Peyer's patch (tissue), 4 donors: ENCODE results near the gene DUOXA1. TPM values are rescaled to one million over a fixed set of nuclear protein-coding genes. Genes with fewer than 3 reads are reported as not detected.

Experiments used
- DNase-seq, 3 donors: peaks; one replicate each; pipeline ENCODE4 v3.0.0-alpha.2; 2017 to 2019
- H3K27ac ChIP-seq, 4 donors: fragments of 200-600 bp; sonication (generic); one replicate each; pipeline ENCODE4 v1.5.1; 2016 to 2019
- H3K27me3 ChIP-seq, 2 donors: fragments of 200-600 bp; sonication (generic); one replicate each; pipeline ENCODE4 v1.5.1; 2019
- H3K36me3 ChIP-seq, 3 donors: fragments of 200-600 bp; sonication (generic); one replicate each; pipeline ENCODE4 v1.5.1; 2016 to 2019
- H3K4me1 ChIP-seq, 4 donors: fragments of 200-600 bp; sonication (generic); one replicate each; pipeline ENCODE4 v1.5.1; 2016 to 2019
- H3K4me3 ChIP-seq, 4 donors: fragments of 200-600 bp; sonication (generic); 1 replicate in 3 of 4; 2 replicates in 1 of 4; pipeline ENCODE4 v1.5.1; 2016 to 2019; ENCODE audit warnings: mild to moderate bottlenecking in 1 of 4
- H3K9me3 ChIP-seq, 4 donors: fragments of 200-600 bp; sonication (generic); one replicate each; pipeline ENCODE4 v1.5.1; 2016 to 2019; ENCODE audit warnings: mild to moderate bottlenecking in 1 of 4
- CTCF ChIP-seq, 6 experiments: fragments of 450-650 bp in 4 of 6; fragments of 200-600 bp in 2 of 6; sonication (generic) in 1 of 6; IDR thresholded peaks; one replicate each; pipeline ENCODE4 v1.5.1; 2017 to 2019; ENCODE audit warnings: antibody characterized with exemption in 6 of 6, mild to moderate bottlenecking in 3 of 6, moderate library complexity in 1 of 6
- POLR2A ChIP-seq, 2 donors: fragments of 450-650 bp; IDR thresholded peaks; one replicate each; pipeline ENCODE4 v1.5.1; 2017; ENCODE audit warnings: antibody characterized with exemption in 2 of 2, mild to moderate bottlenecking in 2 of 2, moderate library complexity in 2 of 2
- total RNA-seq, 4 donors: library from RNA; depleted of rRNA; stranded (reverse); fragments of >200 nt; gene quantifications; one replicate each; pipeline ENCODE4 v1.1.0, GENCODE V29; 2016

DUOXA1 gene
- total RNA-seq, 4 donors from 2014 or later = 1.2 TPM; not detected in 3

GRCh38 chr15:45134682-45135604, 5.3 kb upstream of the DUOXA1 start:
- Histone ChIP-seq H3K9me3 (no peaks in the 10 kb centered on the region), H3K27me3 (peaks cover 0 to 8% of the 10 kb centered on the region in 2 donors), H3K4me3 (peak overlapping the region; percentile 3 to 43 (median 28)), H3K36me3 (no peaks in the 10 kb centered on the region), H3K27ac (no peak overlapping the region), H3K4me1 (peaks cover 0 to 9% (median 4%) of the 10 kb centered on the region in 4 donors)
- TF ChIP-seq POLR2A (IDR thresholded peaks at IDR 0.05) (no peak), CTCF (IDR thresholded peaks at IDR 0.05) (peak in 4 of 6 experiments; percentile 26 to 49 (median 32))
- peak in 1 of 3 donors; percentile 62 for DNase-seq

GRCh38 chr15:45134046-45134445, 4.4 kb upstream of the DUOXA1 start:
- Histone ChIP-seq H3K9me3 (no peaks in the 10 kb centered on the region), H3K4me3 (no peak overlapping the region), H3K27ac (no peak overlapping the region), H3K4me1 (peaks cover 0 to 18% (median 7%) of the 10 kb centered on the region in 4 donors), H3K27me3 (peaks cover 0 to 17% of the 10 kb centered on the region in 2 donors), H3K36me3 (no peaks in the 10 kb centered on the region)
- no peak for DNase-seq
- TF ChIP-seq CTCF (IDR thresholded peaks at IDR 0.05) (no peak), POLR2A (IDR thresholded peaks at IDR 0.05) (no peak)

- TF ChIP-seq POLR2A (IDR thresholded peaks at IDR 0.05) (no peak), CTCF (IDR thresholded peaks at IDR 0.05) (no peak)
- H3K4me1 ChIP-seq = peaks cover 0 to 21% (median 7%) of the 10 kb centered on the region in 4 donors
- no peak overlapping the region for H3K4me3 ChIP-seq
- H3K27ac ChIP-seq = no peak overlapping the region
- DNase-seq = no peak
- peaks cover 0 to 19% of the 10 kb centered on the region in 2 donors for H3K27me3 ChIP-seq
- no peaks in the 10 kb centered on the region for H3K9me3 ChIP-seq
- no peaks in the 10 kb centered on the region for H3K36me3 ChIP-seq
Observed at GRCh38 chr15:45133561-45133920, 3.9 kb upstream of the DUOXA1 start.

GRCh38 chr15:45132844-45133560, 3.3 kb upstream of the DUOXA1 start:
- Histone ChIP-seq H3K4me3 (no peak overlapping the region), H3K9me3 (no peaks in the 10 kb centered on the region), H3K27ac (no peak overlapping the region), H3K36me3 (no peaks in the 10 kb centered on the region), H3K27me3 (peaks cover 0 to 22% of the 10 kb centered on the region in 2 donors), H3K4me1 (peaks cover 0 to 21% (median 7%) of the 10 kb centered on the region in 4 donors)
- TF ChIP-seq CTCF (IDR thresholded peaks at IDR 0.05) (no peak), POLR2A (IDR thresholded peaks at IDR 0.05) (no peak)
- no peak for DNase-seq

- TF ChIP-seq POLR2A (IDR thresholded peaks at IDR 0.05) = no peak
- no peak for TF ChIP-seq CTCF (IDR thresholded peaks at IDR 0.05)
- no peak overlapping the region for H3K27ac ChIP-seq
- no peaks in the 10 kb centered on the region for H3K9me3 ChIP-seq
- no peak for DNase-seq
- peaks cover 0 to 21% (median 7%) of the 10 kb centered on the region in 4 donors for H3K4me1 ChIP-seq
- H3K27me3 ChIP-seq = peaks cover 0 to 22% of the 10 kb centered on the region in 2 donors
- no peaks in the 10 kb centered on the region for H3K36me3 ChIP-seq
- H3K4me3 ChIP-seq = no peak overlapping the region
Observed at GRCh38 chr15:45131510-45131909, 1.8 kb upstream of the DUOXA1 start.
